RWPE1 (cell line): ENCODE data around the gene FNTB.

Experiments used
- CTCF ChIA-PET: fragments of 350-600 bp; sonication (Branson Sonifier 250); formaldehyde crosslinking; extraction: SDS; loops from one replicate; lab custom pipeline; 2021; lab: Yijun Ruan, JAX
- POLR2A ChIA-PET: fragments of 400-600 bp; formaldehyde crosslinking; extraction: SDS; loops from one replicate; lab custom pipeline; 2020; ENCODE audit warnings: antibody characterized with exemption; ENCODE audit not compliant: low non-redundant PET; lab: Yijun Ruan, JAX
- DNase-seq: peaks from one replicate; pipeline ENCODE4 v3.0.0; 2012; ENCODE audit warnings: low spot score
- H3K27ac ChIP-seq: fragments of 450-650 bp; 2 replicates; pipeline ENCODE4 v1.5.1; 2017
- CTCF ChIP-seq: fragments of 450-650 bp; conservative IDR thresholded peaks from 2 replicates; pipeline ENCODE4 v1.5.1; 2017; ENCODE audit warnings: low read depth, mild to moderate bottlenecking

FNTB gene, protein sequence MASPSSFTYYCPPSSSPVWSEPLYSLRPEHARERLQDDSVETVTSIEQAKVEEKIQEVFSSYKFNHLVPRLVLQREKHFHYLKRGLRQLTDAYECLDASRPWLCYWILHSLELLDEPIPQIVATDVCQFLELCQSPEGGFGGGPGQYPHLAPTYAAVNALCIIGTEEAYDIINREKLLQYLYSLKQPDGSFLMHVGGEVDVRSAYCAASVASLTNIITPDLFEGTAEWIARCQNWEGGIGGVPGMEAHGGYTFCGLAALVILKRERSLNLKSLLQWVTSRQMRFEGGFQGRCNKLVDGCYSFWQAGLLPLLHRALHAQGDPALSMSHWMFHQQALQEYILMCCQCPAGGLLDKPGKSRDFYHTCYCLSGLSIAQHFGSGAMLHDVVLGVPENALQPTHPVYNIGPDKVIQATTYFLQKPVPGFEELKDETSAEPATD

GRCh38 chr14:64986648-64987437 lies at the start of gene FNTB:
Gene FNTB (plus strand): TSS chr14:64986895. CDS start chr14:64986954, 59 bp downstream.
- DNase-seq = peak; percentile 97
- POLR2A ChIA-PET = interaction anchor here (0.5 to 0.6 kb wide), 2 partner anchors 114 to 425 kb away, joined by 4 to 5 read pairs; no protein-coding TSS in a partner anchor
- H3K27ac ChIP-seq = peak within 1 kb of the TSS; percentile 84
- peak; percentile 90 for TF ChIP-seq CTCF
- CTCF ChIA-PET = interaction anchor here (0.6 to 1.5 kb wide), 12 partner anchors 8 to 600 kb away, joined by 3 to 8 read pairs (median 3); no protein-coding TSS in a partner anchor

DNA sequence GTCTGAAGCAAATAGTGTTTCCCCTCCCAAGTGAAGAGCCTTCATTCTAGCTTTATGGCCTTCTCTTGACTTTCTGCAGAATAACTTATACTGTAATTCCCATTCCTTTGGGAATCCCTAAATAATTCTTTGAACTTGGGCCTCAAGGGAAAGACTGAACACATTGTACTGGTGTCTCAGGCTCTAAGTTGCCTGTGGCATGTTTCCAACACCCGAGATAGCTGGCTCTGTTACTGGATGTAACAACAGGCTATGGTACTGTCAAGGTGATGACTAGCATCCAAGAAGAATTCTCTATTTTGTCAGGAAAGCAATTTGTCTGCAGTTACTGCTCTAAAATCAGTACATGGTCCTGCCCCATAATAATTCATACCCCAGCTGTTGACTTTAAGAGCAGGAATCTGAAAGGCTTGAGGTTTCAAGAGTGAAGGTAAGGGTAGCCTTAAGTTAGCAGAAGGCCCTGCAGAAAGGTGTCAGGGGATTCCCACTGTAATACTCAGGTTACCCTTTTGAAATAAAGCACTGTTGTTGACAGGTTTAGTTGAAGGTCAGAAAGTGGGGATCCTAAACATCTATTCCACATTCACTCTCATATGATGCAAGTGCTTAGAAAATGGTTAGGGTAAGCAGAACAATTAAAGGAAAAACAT lies 49.4 kb upstream of the FNTB start:
- ChIA-PET CTCF (interaction anchor here (0.7 to 1.3 kb wide), 2 partner anchors 10 to 471 kb away, joined by 3 read pairs; no protein-coding TSS in a partner anchor), POLR2A (no interaction called here)
- no peak overlapping the region for H3K27ac ChIP-seq
- TF ChIP-seq CTCF = no peak
- no peak for DNase-seq

DNA sequence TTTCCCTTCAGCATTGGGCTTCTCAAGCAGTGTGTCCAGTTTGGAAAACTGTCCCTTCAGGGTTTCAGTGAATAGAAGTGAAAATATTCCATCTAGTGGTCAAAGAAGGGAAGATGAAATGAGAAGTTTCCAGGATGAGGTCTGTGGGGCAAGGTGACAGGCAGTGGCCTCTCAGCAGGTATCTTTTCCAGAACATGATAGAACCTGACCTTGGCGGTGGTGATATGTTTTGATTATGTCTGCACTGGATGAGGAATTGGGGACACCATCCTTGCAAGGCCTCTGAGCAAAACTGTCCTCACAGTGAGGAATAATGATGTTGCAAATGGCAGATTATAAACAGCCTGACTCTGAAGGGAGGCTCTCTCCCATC lies 48.9 kb upstream of the FNTB start:
- no peak overlapping the region for H3K27ac ChIP-seq
- ChIA-PET CTCF (no interaction called here), POLR2A (no interaction called here)
- no peak for DNase-seq
- no peak for TF ChIP-seq CTCF

DNA sequence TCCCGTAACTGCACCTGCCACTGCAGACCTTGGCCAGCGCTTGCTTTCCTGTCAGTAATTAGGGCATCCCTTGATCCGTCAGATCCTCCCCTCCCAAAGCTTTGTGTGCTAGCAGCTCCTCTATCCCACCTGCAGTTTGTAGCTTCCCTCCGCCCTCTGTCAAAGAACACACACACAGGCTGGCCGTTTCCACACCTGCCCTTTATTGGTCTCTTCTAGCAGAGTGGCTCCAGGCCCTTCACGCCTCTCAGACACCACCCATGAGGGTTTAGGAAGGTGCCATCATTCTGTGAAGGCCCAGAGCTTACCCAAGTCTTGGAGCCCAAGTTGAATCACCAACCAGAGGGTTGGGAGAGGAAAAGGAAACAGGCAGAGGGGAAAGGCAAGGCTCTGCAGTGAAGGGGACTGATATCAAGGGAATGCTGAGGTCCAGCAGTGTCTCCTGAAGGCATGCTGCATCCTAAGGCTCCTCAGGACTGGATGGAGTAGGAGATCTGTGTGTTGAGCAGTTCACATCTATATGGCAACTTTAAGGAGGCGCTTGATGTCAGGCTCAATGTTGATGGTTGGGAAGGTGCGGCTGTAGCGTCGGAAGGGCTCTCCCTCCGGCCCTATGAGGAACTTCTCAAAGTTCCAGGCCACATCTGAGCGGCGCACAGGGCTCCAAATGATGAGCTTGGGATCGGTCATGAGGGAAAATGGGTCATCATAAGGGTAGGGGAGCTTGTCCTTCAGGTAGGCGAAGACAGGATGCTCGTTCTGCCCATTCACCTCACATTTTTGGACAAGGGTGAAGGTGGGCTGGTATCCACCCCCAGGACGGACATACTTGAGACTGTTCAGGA lies 47.5 kb upstream of the FNTB start:
- CTCF ChIA-PET = no interaction called here
- POLR2A ChIA-PET = no interaction called here
- no peak for DNase-seq
- no peak overlapping the region for H3K27ac ChIP-seq
- no peak for TF ChIP-seq CTCF

GRCh38 chr14:64939817-64940190 lies 46.9 kb upstream of the FNTB start:
- no peak overlapping the region for H3K27ac ChIP-seq
- ChIA-PET POLR2A (no interaction called here), CTCF (no interaction called here)
- no peak for TF ChIP-seq CTCF
- no peak for DNase-seq
